ENCODE measurements around the gene GRIN2A.

GRIN2A gene

DNA sequence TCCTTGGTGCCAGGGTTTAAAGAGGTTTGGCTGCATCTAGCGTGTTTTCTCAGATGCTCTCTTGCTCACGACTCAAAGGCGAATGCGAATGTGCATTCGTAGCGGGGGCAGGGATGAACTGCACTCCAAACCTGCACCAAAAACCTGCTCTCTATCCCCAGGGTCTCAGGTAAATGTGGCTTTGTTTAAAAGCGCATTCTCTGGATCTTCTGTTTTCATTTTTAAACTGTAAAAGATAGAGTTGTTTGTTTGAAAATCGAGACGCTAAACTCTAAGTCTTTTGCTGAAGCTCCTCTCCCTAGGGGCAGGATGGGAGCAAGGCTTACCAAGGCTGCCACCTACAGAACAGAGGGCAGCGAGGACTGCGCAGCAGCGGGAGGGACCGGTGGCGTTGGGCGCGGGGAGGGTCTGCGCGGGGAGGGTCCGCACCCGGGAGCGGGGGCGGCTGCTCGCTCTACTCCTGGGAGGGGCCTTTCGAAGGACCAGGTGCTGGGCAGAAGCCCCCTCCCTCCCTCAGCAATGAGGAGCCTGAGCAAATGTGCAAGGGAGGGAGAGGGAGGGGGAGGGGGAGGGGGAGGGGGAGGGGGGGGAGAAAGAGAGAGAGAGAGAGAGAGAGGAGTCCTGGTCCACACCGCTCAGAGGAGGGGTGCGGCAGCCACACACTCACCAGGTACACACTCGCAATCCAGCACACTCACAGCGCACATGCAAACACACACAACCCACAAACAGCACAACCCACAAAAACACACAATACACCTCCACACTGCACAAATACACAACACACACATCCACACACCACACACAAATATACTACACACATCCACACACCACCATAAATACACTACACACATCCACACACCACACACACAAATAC is 142.8 kb downstream of the GRIN2A start:
- no peaks in the 10 kb centered on the region for H3K27me3 ChIP-seq (ENCODE audit: insufficient read depth, poor library complexity, severe bottlenecking)
- no peak for TF ChIP-seq CTCF (IDR thresholded peaks at IDR 0.05; ENCODE audit: insufficient read depth, low read length)
- TF ChIP-seq, protein P1, sequence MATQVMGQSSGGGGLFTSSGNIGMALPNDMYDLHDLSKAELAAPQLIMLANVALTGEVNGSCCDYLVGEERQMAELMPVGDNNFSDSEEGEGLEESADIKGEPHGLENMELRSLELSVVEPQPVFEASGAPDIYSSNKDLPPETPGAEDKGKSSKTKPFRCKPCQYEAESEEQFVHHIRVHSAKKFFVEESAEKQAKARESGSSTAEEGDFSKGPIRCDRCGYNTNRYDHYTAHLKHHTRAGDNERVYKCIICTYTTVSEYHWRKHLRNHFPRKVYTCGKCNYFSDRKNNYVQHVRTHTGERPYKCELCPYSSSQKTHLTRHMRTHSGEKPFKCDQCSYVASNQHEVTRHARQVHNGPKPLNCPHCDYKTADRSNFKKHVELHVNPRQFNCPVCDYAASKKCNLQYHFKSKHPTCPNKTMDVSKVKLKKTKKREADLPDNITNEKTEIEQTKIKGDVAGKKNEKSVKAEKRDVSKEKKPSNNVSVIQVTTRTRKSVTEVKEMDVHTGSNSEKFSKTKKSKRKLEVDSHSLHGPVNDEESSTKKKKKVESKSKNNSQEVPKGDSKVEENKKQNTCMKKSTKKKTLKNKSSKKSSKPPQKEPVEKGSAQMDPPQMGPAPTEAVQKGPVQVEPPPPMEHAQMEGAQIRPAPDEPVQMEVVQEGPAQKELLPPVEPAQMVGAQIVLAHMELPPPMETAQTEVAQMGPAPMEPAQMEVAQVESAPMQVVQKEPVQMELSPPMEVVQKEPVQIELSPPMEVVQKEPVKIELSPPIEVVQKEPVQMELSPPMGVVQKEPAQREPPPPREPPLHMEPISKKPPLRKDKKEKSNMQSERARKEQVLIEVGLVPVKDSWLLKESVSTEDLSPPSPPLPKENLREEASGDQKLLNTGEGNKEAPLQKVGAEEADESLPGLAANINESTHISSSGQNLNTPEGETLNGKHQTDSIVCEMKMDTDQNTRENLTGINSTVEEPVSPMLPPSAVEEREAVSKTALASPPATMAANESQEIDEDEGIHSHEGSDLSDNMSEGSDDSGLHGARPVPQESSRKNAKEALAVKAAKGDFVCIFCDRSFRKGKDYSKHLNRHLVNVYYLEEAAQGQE (IDR thresholded peaks at IDR 0.05; ENCODE audit: insufficient replicate concordance, low read depth): no peak
- no peak for TF ChIP-seq POLR2AphosphoS5 (IDR thresholded peaks at IDR 0.05; ENCODE audit: low read depth)
- TF ChIP-seq GABPA (IDR thresholded peaks at IDR 0.05; ENCODE audit: low read depth): no peak
- TF ChIP-seq SPI1 (IDR thresholded peaks at IDR 0.05; ENCODE audit: borderline replicate concordance, low read depth): no peak
- no peak overlapping the region for H3K4me3 ChIP-seq (replicated peaks; ENCODE audit: insufficient read depth, low read length)
- peak in 1 of 2 experiments; percentile 10 for DNase-seq (ENCODE audit: low read depth in 1 of 2, low spot score in 1 of 2)
- no peak overlapping the region for H3K27ac ChIP-seq (replicated peaks)

- no peak for DNase-seq (ENCODE audit: low read depth in 1 of 2, low spot score in 1 of 2)
- H3K27me3 ChIP-seq (ENCODE audit: insufficient read depth, poor library complexity, severe bottlenecking): no peaks in the 10 kb centered on the region
- no peak for TF ChIP-seq POLR2AphosphoS5 (IDR thresholded peaks at IDR 0.05; ENCODE audit: low read depth)
- TF ChIP-seq, protein P1 (IDR thresholded peaks at IDR 0.05; ENCODE audit: insufficient replicate concordance, low read depth): no peak
- TF ChIP-seq CTCF (IDR thresholded peaks at IDR 0.05; ENCODE audit: insufficient read depth, low read length): no peak
- TF ChIP-seq GABPA (IDR thresholded peaks at IDR 0.05; ENCODE audit: low read depth): no peak
- no peak overlapping the region for H3K4me3 ChIP-seq (replicated peaks; ENCODE audit: insufficient read depth, low read length)
- no peak overlapping the region for H3K27ac ChIP-seq (replicated peaks)
These were observed 144.5 kb downstream of the GRIN2A start for GRCh38 chr16:10037751-10038150.

DNA sequence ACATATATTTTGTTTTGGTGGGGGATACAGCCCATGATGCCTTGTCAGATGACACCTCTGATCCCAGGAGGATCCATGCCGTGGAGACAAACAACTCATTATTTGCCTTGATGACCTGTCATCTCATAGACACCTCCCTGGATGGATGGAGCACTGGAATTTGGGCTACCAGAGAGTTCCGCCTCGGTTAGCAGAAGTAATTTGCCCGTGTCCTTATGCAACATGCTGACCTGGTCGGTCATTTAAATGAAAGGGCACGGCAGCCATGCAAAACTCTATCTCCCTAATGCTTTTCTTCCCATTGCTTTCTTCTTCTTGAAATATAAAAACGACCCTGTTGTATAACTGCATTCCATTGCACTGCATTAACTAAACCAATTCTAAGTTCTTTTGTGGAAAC is 145.3 kb downstream of the GRIN2A start:
- H3K4me3 ChIP-seq (replicated peaks; ENCODE audit: insufficient read depth, low read length): no peak overlapping the region
- no peak for DNase-seq (ENCODE audit: low read depth in 1 of 2, low spot score in 1 of 2)
- H3K27me3 ChIP-seq (ENCODE audit: insufficient read depth, poor library complexity, severe bottlenecking): no peaks in the 10 kb centered on the region
- no peak overlapping the region for H3K27ac ChIP-seq (replicated peaks)
- TF ChIP-seq SPI1 (IDR thresholded peaks at IDR 0.05; ENCODE audit: borderline replicate concordance, low read depth): no peak
- TF ChIP-seq GABPA (IDR thresholded peaks at IDR 0.05; ENCODE audit: low read depth): no peak
- no peak for TF ChIP-seq CTCF (IDR thresholded peaks at IDR 0.05; ENCODE audit: insufficient read depth, low read length)
- TF ChIP-seq POLR2AphosphoS5 (IDR thresholded peaks at IDR 0.05; ENCODE audit: low read depth): no peak
- TF ChIP-seq, protein P1 (IDR thresholded peaks at IDR 0.05; ENCODE audit: insufficient replicate concordance, low read depth): no peak

Measured in HL-60 (cell line).